HEK293 (cell line): ENCODE measurements around the gene CLASP2.

Experiments used
- CTCF ChIA-PET: fragments of 350-600 bp; formaldehyde crosslinking; extraction: SDS; loops from one replicate; lab custom pipeline; 2021; ENCODE audit warnings: antibody characterized with exemption; lab: Yijun Ruan, JAX
- POLR2A ChIA-PET: fragments of 300-600 bp; formaldehyde crosslinking; extraction: SDS; loops from one replicate; lab custom pipeline; 2020; ENCODE audit warnings: antibody characterized with exemption, inconsistent platforms; lab: Yijun Ruan, JAX
- H3K27ac ChIP-seq: fragments of 200-500 bp; sonication (Bioruptor generic); 2 replicates; pipeline ENCODE4 v1.5.1; 2014; ENCODE audit warnings: low read depth, low read length, control low read depth, inconsistent platforms; ENCODE audit errors: extremely low read depth
- H3K36me3 ChIP-seq, 2 experiments: fragments of 200-500 bp in 1 of 2; sonication (Bioruptor generic) in 1 of 2; 1 replicate in 1 of 2; 2 replicates in 1 of 2; pipeline ENCODE4 v1.5.1; 2014 to 2017; ENCODE audit warnings: inconsistent platforms in 2 of 2, low read length in 2 of 2; ENCODE audit not compliant: control insufficient read depth in 2 of 2, insufficient read depth in 1 of 2
- H3K4me1 ChIP-seq: fragments of 200-500 bp; sonication (Bioruptor generic); 2 replicates; pipeline ENCODE4 v1.5.1; 2014; ENCODE audit warnings: mild to moderate bottlenecking, low read length, inconsistent platforms; ENCODE audit not compliant: control insufficient read depth, insufficient read depth
- H3K4me3 ChIP-seq: 2 replicates; pipeline ENCODE4 v1.5.1; 2011; ENCODE audit warnings: low read depth, mild to moderate bottlenecking, control low read depth, low read length, moderate library complexity
- H3K9me3 ChIP-seq: fragments of 200-500 bp; sonication (Bioruptor generic); 2 replicates; pipeline ENCODE4 v1.5.1; 2014; ENCODE audit warnings: low read depth, low read length, inconsistent platforms; ENCODE audit not compliant: control insufficient read depth, insufficient read depth
- FEZF1 ChIP-seq: fragments of 450-650 bp; formaldehyde crosslinking; IDR thresholded peaks from 2 replicates; pipeline ENCODE4 v1.5.1; 2016; ENCODE audit warnings: missing biosample characterization, missing genetic modification characterization
- GLI2 ChIP-seq: fragments of 450-650 bp; formaldehyde crosslinking; IDR thresholded peaks from 2 replicates; pipeline ENCODE4; 2017; ENCODE audit warnings: missing biosample characterization, missing genetic modification characterization, low read depth, borderline replicate concordance
- PRDM2 ChIP-seq: fragments of 450-650 bp; formaldehyde crosslinking; IDR thresholded peaks from 2 replicates; pipeline ENCODE4 v1.5.1; 2016; ENCODE audit warnings: missing biosample characterization, missing genetic modification characterization, borderline replicate concordance
- ZBTB21 ChIP-seq: fragments of 450-650 bp; formaldehyde crosslinking; IDR thresholded peaks from 2 replicates; pipeline ENCODE4 v1.5.1; 2017; ENCODE audit warnings: missing biosample characterization, missing genetic modification characterization
- ZBTB48 ChIP-seq: fragments of 450-650 bp; formaldehyde crosslinking; IDR thresholded peaks from 2 replicates; pipeline ENCODE4 v1.5.1; 2016; ENCODE audit warnings: missing biosample characterization, missing genetic modification characterization
- ZBTB49 ChIP-seq: fragments of 450-650 bp; formaldehyde crosslinking; IDR thresholded peaks from 2 replicates; pipeline ENCODE4 v1.5.1; 2016; ENCODE audit warnings: missing biosample characterization, missing genetic modification characterization, low read depth
- ZNF16 ChIP-seq: fragments of 450-650 bp; formaldehyde crosslinking; IDR thresholded peaks from 2 replicates; pipeline ENCODE4 v1.5.1; 2016; ENCODE audit warnings: low read depth, missing biosample characterization, missing genetic modification characterization
- ZNF350 ChIP-seq: fragments of 450-650 bp; formaldehyde crosslinking; IDR thresholded peaks from 2 replicates; pipeline ENCODE4 v1.5.0; 2017; ENCODE audit warnings: missing biosample characterization, mild to moderate bottlenecking, missing genetic modification characterization
- ZNF354C ChIP-seq: fragments of 450-650 bp; formaldehyde crosslinking; IDR thresholded peaks from 2 replicates; pipeline ENCODE4 v1.5.1; 2016; ENCODE audit warnings: missing biosample characterization, missing genetic modification characterization, low read depth, borderline replicate concordance
- ZNF473 ChIP-seq: fragments of 450-650 bp; formaldehyde crosslinking; IDR thresholded peaks from 2 replicates; pipeline ENCODE4 v1.5.1; 2017; ENCODE audit warnings: missing biosample characterization, missing genetic modification characterization
- ZNF488 ChIP-seq: fragments of 450-650 bp; formaldehyde crosslinking; IDR thresholded peaks from 2 replicates; pipeline ENCODE4 v1.5.1; 2016; ENCODE audit warnings: missing biosample characterization, missing genetic modification characterization
- ZNF513 ChIP-seq: fragments of 450-650 bp; IDR thresholded peaks from 2 replicates; pipeline ENCODE4 v1.5.1; 2018; ENCODE audit warnings: missing biosample characterization, missing genetic modification characterization
- ZNF518A ChIP-seq: fragments of 450-650 bp; formaldehyde crosslinking; conservative IDR thresholded peaks from 2 replicates; pipeline ENCODE4 v1.5.1; 2016; ENCODE audit warnings: low read depth, missing biosample characterization, missing genetic modification characterization
- ZNF521 ChIP-seq: fragments of 450-650 bp; formaldehyde crosslinking; IDR thresholded peaks from 2 replicates; pipeline ENCODE4 v1.5.1; 2017; ENCODE audit warnings: missing biosample characterization, mild to moderate bottlenecking, missing genetic modification characterization
- ZNF530 ChIP-seq: fragments of 450-650 bp; formaldehyde crosslinking; IDR thresholded peaks from 2 replicates; pipeline ENCODE4 v1.5.1; 2016; ENCODE audit warnings: low read depth, missing biosample characterization, missing genetic modification characterization
- ZNF549 ChIP-seq: fragments of 450-650 bp; IDR thresholded peaks from 2 replicates; pipeline ENCODE4 v1.5.1; 2018; ENCODE audit warnings: missing biosample characterization, missing genetic modification characterization, mild to moderate bottlenecking, inconsistent platforms, moderate library complexity
- ZNF558 ChIP-seq: fragments of 450-650 bp; formaldehyde crosslinking; IDR thresholded peaks from 2 replicates; pipeline ENCODE4 v1.5.1; 2016; ENCODE audit warnings: missing biosample characterization, missing genetic modification characterization

The CLASP2 gene

GRCh38 chr3:33579178-33579510 is 138.9 kb downstream of the CLASP2 start:
- Histone ChIP-seq H3K4me3 (no peak overlapping the region), H3K4me1 (no peaks in the 10 kb centered on the region)
- TF ChIP-seq ZNF354C (tag by site-specific recombination) (no peak), ZNF16 (tag by site-specific recombination) (no peak), GLI2 (tag by site-specific recombination) (no peak), ZNF513 (tag by site-specific recombination) (no peak), ZNF558 (no peak), ZNF518A (tag by site-specific recombination) (no peak), ZBTB49 (no peak)

GRCh38 chr3:33578325-33579177 is 139.5 kb downstream of the CLASP2 start:
- no peaks in the 10 kb centered on the region for H3K9me3 ChIP-seq
- ChIA-PET CTCF (no interaction called here), POLR2A (no interaction called here)
- H3K36me3 ChIP-seq = peaks cover 0 to 25% of the 10 kb centered on the region in 2 experiments; a peak in 1 of 3 replicates
- H3K4me3 ChIP-seq = no peak overlapping the region
- no peaks in the 10 kb centered on the region for H3K4me1 ChIP-seq
- no peak overlapping the region for H3K27ac ChIP-seq
- no peak for TF ChIP-seq FEZF1 (tag by site-specific recombination)
- no peak for TF ChIP-seq ZNF549 (tag by site-specific recombination)
- TF ChIP-seq ZNF530 (tag by site-specific recombination) = no peak
- no peak for TF ChIP-seq ZNF350 (tag by site-specific recombination)
- no peak for TF ChIP-seq ZNF473
- TF ChIP-seq ZNF488 (tag by site-specific recombination) = no peak
- no peak for TF ChIP-seq ZBTB21 (tag by site-specific recombination)
- TF ChIP-seq ZBTB48 (tag by site-specific recombination) = no peak
- TF ChIP-seq ZNF521 (tag by site-specific recombination) = no peak
- TF ChIP-seq PRDM2 = no peak

More at GRCh38 chr3:33579178-33579510, 138.9 kb downstream of the CLASP2 start:
- Histone ChIP-seq H3K36me3 (peaks cover 0 to 25% of the 10 kb centered on the region in 2 experiments; a peak in 2 of 3 replicates), H3K9me3 (no peaks in the 10 kb centered on the region), H3K27ac (no peak overlapping the region)
- ChIA-PET CTCF (no interaction called here), POLR2A (no interaction called here)
